SK-N-SH (cell line): ENCODE results near the gene ATG2A. TPM values are rescaled to one million over a fixed set of nuclear protein-coding genes. Genes with fewer than 3 reads are reported as not detected.

Source experiments
- CTCF ChIA-PET: fragments of 300-600, 350-600 bp; formaldehyde crosslinking; extraction: SDS; loops from one replicate; lab custom pipeline; 2021; lab: Yijun Ruan, JAX
- POLR2A ChIA-PET: fragments of 350-600 bp; sonication (Branson Sonifier 250); formaldehyde crosslinking; extraction: SDS; loops from one replicate; lab custom pipeline; 2020; ENCODE audit warnings: antibody characterized with exemption, inconsistent platforms; lab: Yijun Ruan, JAX
- DNase-seq: peaks from one replicate; pipeline ENCODE4 v3.0.0; 2012
- H2AFZ ChIP-seq: fragments of 200-600 bp; sonication (generic); 2 replicates; pipeline ENCODE4 v1.8.1; 2016; ENCODE audit warnings: antibody characterized with exemption, mild to moderate bottlenecking, low read depth
- H3F3A ChIP-seq: fragments of 200-600 bp; sonication (generic); replicated peaks from 2 replicates; pipeline ENCODE3; 2016; ENCODE audit warnings: antibody characterized with exemption, mild to moderate bottlenecking; ENCODE audit not compliant: insufficient read depth
- H3K27ac ChIP-seq, 2 experiments: fragments of 200-500 bp in 1 of 2; fragments of 200-600 bp in 1 of 2; sonication (Bioruptor generic) in 1 of 2; sonication (generic), shearing (Covaris generic) in 1 of 2; 2 replicates each; pipeline versions ENCODE4 v1.5.1 to v1.6.1; 2014 to 2016; ENCODE audit warnings: low read depth in 2 of 2, inconsistent platforms in 1 of 2, low read length in 1 of 2, mild to moderate bottlenecking in 1 of 2, mixed read lengths in 1 of 2
- H3K27me3 ChIP-seq: fragments of 200-600 bp; sonication (generic), shearing (Covaris generic); 2 replicates; pipeline ENCODE4 v1.6.1; 2016; ENCODE audit warnings: mixed run types; ENCODE audit not compliant: insufficient read depth
- H3K36me3 ChIP-seq, 2 experiments: fragments of 200-500 bp in 1 of 2; fragments of 200-600 bp in 1 of 2; sonication (Bioruptor generic) in 1 of 2; sonication (generic) in 1 of 2; replicated peaks in 1 of 2; 2 replicates each; pipeline versions ENCODE3 to v1.5.1; 2014 to 2016; ENCODE audit warnings: low read length in 1 of 2, mild to moderate bottlenecking in 1 of 2; ENCODE audit not compliant: insufficient read depth in 2 of 2, control insufficient read depth in 1 of 2
- H3K4me1 ChIP-seq, 2 experiments: fragments of 200-500 bp in 1 of 2; fragments of 200-600 bp in 1 of 2; sonication (Bioruptor generic) in 1 of 2; sonication (generic), shearing (Covaris generic) in 1 of 2; 2 replicates each; pipeline versions ENCODE4 v1.5.1 to v1.6.1; 2014 to 2016; ENCODE audit warnings: low read depth in 1 of 2, low read length in 1 of 2, mixed run types in 1 of 2; ENCODE audit not compliant: insufficient read depth in 2 of 2, control insufficient read depth in 1 of 2
- H3K4me2 ChIP-seq: fragments of 200-600 bp; sonication (generic), shearing (Covaris generic); 2 replicates; pipeline ENCODE4 v1.6.1; 2017; ENCODE audit warnings: mixed run types
- H3K4me3 ChIP-seq, 2 experiments: fragments of 200-500 bp in 1 of 2; fragments of 200-600 bp in 1 of 2; sonication (Bioruptor generic) in 1 of 2; sonication (generic), shearing (Covaris generic) in 1 of 2; 2 replicates each; pipeline versions ENCODE4 v1.5.1 to v1.8.1; 2014 to 2016; ENCODE audit warnings: low read depth in 2 of 2, inconsistent platforms in 1 of 2, low read length in 1 of 2, mild to moderate bottlenecking in 1 of 2, mixed read lengths in 1 of 2, moderate library complexity in 1 of 2
- H3K79me2 ChIP-seq: fragments of 200-600 bp; sonication (generic); 2 replicates; pipeline ENCODE4 v1.8.1; 2017; ENCODE audit warnings: mild to moderate bottlenecking; ENCODE audit not compliant: insufficient read depth
- H3K9ac ChIP-seq: fragments of 200-600 bp; sonication (generic); 2 replicates; pipeline ENCODE4 v1.6.1; 2017; ENCODE audit warnings: mixed run types
- H3K9me2 ChIP-seq: fragments of 200-600 bp; sonication (generic); 2 replicates; pipeline ENCODE4 v1.6.1; 2017; ENCODE audit warnings: mixed run types
- H3K9me3 ChIP-seq: fragments of 200-600 bp; sonication (generic); 2 replicates; pipeline ENCODE4 v1.6.1; 2017; ENCODE audit warnings: mixed run types, mild to moderate bottlenecking, moderate library complexity
- H4K20me1 ChIP-seq: fragments of 200-600 bp; sonication (generic); 2 replicates; pipeline ENCODE4 v1.6.1; 2017; ENCODE audit warnings: mild to moderate bottlenecking, mixed run types; ENCODE audit not compliant: insufficient read depth
- CTCF ChIP-seq: fragments of 200-600 bp; sonication (generic); IDR thresholded peaks from 2 replicates; pipeline ENCODE4 v1.6.1; 2017; ENCODE audit warnings: antibody characterized with exemption, mild to moderate bottlenecking, moderate library complexity
- POLR2AphosphoS5 ChIP-seq: IDR thresholded peaks from 2 replicates; pipeline ENCODE4 v1.6.1; 2012; ENCODE audit warnings: low read depth, low read length
- REST ChIP-seq: IDR thresholded peaks from 2 replicates; pipeline ENCODE4 v1.6.1; 2012; ENCODE audit warnings: mild to moderate bottlenecking, low read depth, low read length, moderate library complexity
- USF1 ChIP-seq: IDR thresholded peaks from 2 replicates; pipeline ENCODE4 v1.4.0; 2012; ENCODE audit warnings: low read depth, borderline replicate concordance
- YY1 ChIP-seq: IDR thresholded peaks from 2 replicates; pipeline ENCODE4 v1.4.0; 2012; ENCODE audit warnings: low read depth, mild to moderate bottlenecking
- ZBTB33 ChIP-seq: IDR thresholded peaks from 2 replicates; pipeline ENCODE4 v1.4.0; 2012; ENCODE audit warnings: low read depth, borderline replicate concordance
- WGBS: methylation state at CpG from one replicate; pipeline ENCODE4 v1.1.6; 2017; ENCODE audit warnings: low lambda C conversion rate; 5-methylcytosine and 5-hydroxymethylcytosine counted together
- polyA plus RNA-seq, 3 experiments: library from polyadenylated mRNA; depleted of rRNA; stranded (reverse); fragments of >200 nt; gene quantifications; 2 replicates each; pipeline ENCODE4 v1.2.3, GENCODE V29; 2012

Gene ATG2A
- polyA plus RNA-seq, 1 of the 3 experiments (the other 2 are of a cell fraction) = 7.1 TPM

GRCh38 chr11:64870893-64871466, 46.0 kb downstream of the ATG2A start:
- no peaks in the 10 kb centered on the region for H3K27me3 ChIP-seq
- peaks cover 30% of the 10 kb centered on the region in 2 experiments for H3K36me3 ChIP-seq
- CTCF ChIA-PET = interaction anchor here (3.8 kb wide), 1 partner anchor 23 kb away, joined by 34 read pairs; no protein-coding TSS in a partner anchor
- H2AFZ ChIP-seq = no peak overlapping the region
- no peak overlapping the region for H3K4me3 ChIP-seq
- no peaks in the 10 kb centered on the region for H3K9me3 ChIP-seq
- H3K9me2 ChIP-seq = no peaks in the 10 kb centered on the region
- POLR2A ChIA-PET = no interaction called here
- H4K20me1 ChIP-seq = peaks cover 86% of the 10 kb centered on the region
- peaks cover 17% of the 10 kb centered on the region for H3F3A ChIP-seq
- TF ChIP-seq POLR2AphosphoS5 = no peak
- no peak for TF ChIP-seq USF1
- no peak for TF ChIP-seq YY1
- no peak for TF ChIP-seq ZBTB33
- no peak for TF ChIP-seq REST
- no peak for TF ChIP-seq CTCF
- 81% methylated on average over 12 of the region's 20 CpGs for WGBS
- H3K79me2 ChIP-seq = peaks cover 95% of the 10 kb centered on the region
- peak overlapping the region in 1 of 2 experiments; percentile 58; a peak in 2 of 4 replicates for H3K27ac ChIP-seq
- H3K9ac ChIP-seq = peak overlapping the region; percentile 49; the same call in 1 of the 2 replicates
- H3K4me1 ChIP-seq = peaks cover 7 to 33% of the 10 kb centered on the region in 2 experiments; a peak in 3 of 4 replicates
- no peak for DNase-seq
- peak overlapping the region; percentile 68 for H3K4me2 ChIP-seq
